Fibroblast of skin of left quadriceps (primary cell): ENCODE results near the gene REEP3.
A peak's percentile ranks its signal among the peaks of the same experiment; 100 is the strongest.

Experiments used
- DNase-seq, 2 experiments: peaks; one replicate each; pipeline ENCODE4 v3.0.0-alpha.2; 2013; ENCODE audit warnings: low read depth in 2 of 2

The REEP3 gene

DNA sequence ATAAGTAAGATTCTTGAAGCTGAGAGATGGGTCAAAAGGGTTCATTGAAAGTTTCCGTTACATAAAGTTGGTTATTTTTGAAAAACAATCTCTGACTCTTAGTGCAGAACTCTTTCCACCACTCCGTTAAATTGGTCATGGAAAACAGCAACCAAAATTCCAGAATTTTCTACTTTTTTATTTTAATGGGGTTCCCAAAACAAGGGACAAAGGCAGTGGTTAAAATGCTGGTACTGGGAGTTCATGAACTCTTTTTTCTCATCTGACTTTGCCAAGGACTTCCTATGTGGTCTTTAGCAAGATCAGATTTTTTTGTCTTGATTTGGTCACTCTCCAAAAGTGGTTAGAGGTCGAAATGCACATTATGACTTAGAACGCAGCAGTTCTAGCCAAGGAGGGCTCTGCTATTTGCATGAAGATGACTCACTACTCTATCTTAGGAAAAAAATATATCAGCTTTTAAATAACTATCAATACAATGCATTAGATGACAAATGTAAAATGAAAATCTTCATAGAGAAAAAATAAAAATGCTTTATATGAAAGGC, 145.7 kb downstream of the REEP3 start:
- DNase-seq: peak; percentile 76 to 77

DNA sequence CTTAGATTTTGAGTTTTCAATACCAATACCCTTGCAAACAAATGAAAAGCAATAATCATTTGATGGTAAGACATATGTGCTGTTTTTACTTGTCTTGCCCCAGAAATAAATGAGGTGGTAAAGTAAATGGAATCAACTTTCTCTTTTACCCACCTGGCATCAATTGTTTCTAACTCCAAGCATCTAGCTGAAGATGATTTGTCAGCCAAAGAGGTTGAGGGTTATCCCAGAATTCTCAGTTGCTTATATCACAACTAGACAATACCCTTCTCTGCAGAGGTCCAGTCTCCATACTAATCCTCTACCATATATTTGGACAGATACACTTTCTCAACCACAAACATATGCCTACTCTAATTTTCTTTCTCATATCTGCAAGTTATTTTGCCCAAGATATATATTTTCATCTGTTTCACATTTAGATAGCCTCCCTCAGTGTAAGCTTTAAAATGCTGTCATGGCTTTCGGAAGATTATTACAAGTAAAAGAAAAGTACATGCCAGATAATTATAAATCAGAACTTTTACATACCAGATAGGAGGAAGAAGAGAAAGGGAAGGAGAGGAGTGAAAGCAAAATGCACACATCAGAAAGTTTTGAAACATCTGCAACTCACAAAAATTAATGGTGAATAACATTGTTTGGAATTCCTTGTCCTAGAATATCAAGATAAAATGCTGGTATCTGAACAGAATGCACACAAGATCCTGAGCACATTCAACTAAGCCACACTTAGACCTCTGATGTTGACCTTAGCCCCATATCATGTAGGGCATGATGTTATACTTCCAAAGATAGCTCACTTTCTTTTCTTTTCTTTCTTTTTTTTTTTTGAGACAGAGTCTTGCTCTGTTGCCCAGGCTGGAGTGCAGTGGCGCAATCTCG, 146.6 kb downstream of the REEP3 start:
- peak; percentile 59 to 61 for DNase-seq

DNA sequence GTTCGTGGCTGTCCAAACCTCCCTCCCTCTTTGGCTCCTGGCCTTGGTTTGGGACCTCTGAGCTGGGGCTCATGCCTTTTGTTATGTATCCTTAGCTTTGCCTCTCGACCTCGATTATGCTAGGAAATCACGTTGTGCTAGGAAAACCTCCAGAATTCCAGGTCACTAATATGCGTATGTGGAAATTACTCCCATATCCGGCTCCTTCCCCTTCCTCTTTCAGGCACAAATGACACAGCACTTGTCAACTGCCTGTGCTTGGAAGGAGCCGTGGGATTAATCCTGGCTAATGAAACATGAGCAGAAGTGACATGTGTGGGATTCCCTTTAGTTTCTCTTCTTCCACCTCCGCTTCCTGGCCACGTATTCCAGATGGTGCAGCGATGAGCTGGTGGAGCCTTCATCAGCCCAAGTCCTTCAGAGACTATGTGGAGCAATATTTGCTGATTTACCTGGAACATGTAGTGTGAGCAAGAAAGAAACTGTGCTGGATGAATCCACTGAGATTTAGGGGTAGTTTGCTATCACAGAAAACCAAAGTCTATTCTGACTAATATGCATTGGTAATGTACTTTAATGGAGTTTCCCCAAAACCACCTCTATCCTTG, 149.2 kb downstream of the REEP3 start:
- no peak for DNase-seq

DNA sequence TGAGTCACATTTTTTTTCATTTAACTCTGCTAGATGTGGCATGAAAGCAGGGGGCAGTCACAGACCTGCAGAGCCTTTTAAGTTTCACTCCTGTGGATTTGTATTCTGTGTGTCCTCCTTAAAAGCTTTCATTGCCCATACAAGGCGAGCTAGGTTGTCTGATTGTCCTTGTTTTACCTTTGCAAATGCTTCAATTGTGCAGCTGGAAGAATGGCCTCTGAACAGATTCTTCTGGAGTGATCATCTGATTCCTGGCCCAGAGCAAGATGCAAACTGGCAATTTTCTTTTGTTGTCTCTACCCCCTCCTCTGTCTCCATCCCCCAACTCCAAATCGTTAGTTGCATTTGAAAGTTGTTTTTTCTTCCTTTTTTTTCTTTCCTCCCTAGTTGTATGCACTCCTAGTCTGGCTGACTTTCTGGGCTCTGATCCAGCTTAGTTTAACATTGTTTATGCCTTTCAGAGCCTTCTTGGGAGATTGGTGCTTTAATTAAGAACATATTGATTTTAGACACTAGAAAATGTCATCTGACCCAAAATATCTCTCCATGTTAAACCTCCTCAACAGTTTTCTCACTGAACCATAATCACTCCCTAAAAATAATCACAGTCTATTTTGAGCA, 150.2 kb downstream of the REEP3 start:
- peak; percentile 97 for DNase-seq

DNA sequence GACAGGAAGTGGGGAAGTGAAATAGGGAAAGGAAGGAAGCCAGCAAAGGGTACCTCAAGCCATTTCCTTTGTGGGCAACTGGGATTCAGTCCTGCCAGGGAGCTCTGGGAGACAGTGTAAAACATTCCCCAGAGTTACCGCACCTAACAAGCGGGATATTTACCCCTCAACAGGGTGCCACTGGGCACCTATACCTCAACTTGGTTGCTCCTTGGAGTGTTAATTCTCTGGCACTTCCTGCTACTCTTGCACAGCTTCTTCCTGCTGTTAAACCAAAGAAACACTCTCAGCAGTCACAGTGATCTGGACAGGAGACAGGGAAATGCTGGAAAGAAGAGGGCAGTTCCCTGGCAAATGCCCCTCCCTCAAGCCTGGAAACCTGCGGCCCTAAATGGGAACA, 151.3 kb downstream of the REEP3 start:
- DNase-seq: no peak

DNA sequence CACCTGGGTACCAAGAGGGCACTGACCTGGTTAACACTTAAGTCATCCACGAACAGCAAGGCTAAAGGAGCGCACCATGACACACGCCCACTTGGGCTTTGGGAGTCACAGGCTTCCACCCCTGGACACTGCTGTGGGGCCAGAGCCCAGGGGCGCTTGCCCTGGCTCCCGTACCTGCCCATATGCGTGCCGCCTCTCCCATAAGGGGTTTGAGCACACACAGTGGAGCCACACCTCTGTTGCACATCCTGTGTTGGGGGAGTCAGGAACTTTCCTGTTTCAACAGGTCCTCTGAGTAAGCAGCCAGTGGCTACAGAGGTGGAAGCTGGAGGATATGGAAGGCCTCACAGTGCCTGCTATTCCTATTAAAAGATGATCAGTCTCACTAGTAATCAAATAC, 152.0 kb downstream of the REEP3 start:
- no peak for DNase-seq

DNA sequence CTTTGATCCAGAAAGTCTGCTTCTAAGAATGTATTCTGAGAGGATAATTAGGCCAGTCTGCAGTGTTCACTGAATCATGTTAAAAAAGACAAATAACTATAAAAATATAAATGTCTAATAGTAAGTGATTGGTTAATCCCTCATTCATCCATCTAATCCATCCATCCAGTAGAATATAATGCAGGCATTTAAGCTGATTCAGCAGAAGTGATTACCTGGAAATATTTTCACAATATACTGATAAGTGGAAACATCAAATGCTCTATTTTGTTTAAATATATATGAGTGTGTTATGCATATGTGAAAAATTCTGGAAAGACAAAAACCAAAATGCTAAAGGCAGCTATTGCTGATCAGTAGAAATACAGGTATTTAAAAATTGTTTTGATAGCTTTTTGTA, 152.6 kb downstream of the REEP3 start:
- no peak for DNase-seq
